Retina (tissue), 1 donor: ENCODE data around the gene ACTMAP.
"Not testable (repeated sequence)": the region's sequence is repeated elsewhere in the genome, so short reads cannot be mapped to it uniquely, and the experiment has no call there.

Experiments
- DNase-seq: peaks from one replicate; pipeline ENCODE4 v3.0.0-alpha.2; 2016

Gene ACTMAP

GRCh38 chr19:40775632-40776022, 25.4 kb upstream of the ACTMAP start:
- DNase-seq: no peak

GRCh38 chr19:40774916-40775631, 24.8 kb upstream of the ACTMAP start, which contains the start of gene MIA:
Gene MIA, plus strand, starts transcription at chr19:40775521. Its CDS starts 22 bp downstream, at chr19:40775543.
- DNase-seq: no peak

GRCh38 chr19:40771101-40771862, 21.0 kb upstream of the ACTMAP start:
- DNase-seq: not testable (repeated sequence)

- no peak for DNase-seq
These were observed 18.6 kb upstream of the ACTMAP start for GRCh38 chr19:40768869-40769268.

- not testable (repeated sequence) for DNase-seq
These were observed 16.1 kb upstream of the ACTMAP start for GRCh38 chr19:40766385-40766784.

- DNase-seq: no peak
These were observed 13.7 kb upstream of the ACTMAP start for GRCh38 chr19:40763963-40764362.

- DNase-seq: no peak
These were observed 13.2 kb upstream of the ACTMAP start for GRCh38 chr19:40763526-40763925.

GRCh38 chr19:40762754-40763470, 12.6 kb upstream of the ACTMAP start:
- DNase-seq: no peak

- DNase-seq: no peak
These were observed 9.1 kb upstream of the ACTMAP start for GRCh38 chr19:40759352-40759751.

GRCh38 chr19:40758491-40758890, 8.2 kb upstream of the ACTMAP start:
- DNase-seq: no peak

- DNase-seq: no peak
These were observed 6.3 kb upstream of the ACTMAP start for GRCh38 chr19:40756502-40757110.

GRCh38 chr19:40755791-40756190, 5.5 kb upstream of the ACTMAP start:
- no peak for DNase-seq

- DNase-seq: no peak
These were observed 5.0 kb upstream of the ACTMAP start for GRCh38 chr19:40755248-40755624.

GRCh38 chr19:40754611-40755247, 4.5 kb upstream of the ACTMAP start:
- DNase-seq: no peak

- no peak for DNase-seq
These were observed 2.0 kb upstream of the ACTMAP start for GRCh38 chr19:40752257-40752781.

GRCh38 chr19:40750874-40751537, 729 bp upstream of the ACTMAP start, which contains the start of gene SNRPA:
Gene SNRPA, plus strand, starts transcription at chr19:40751203. Its CDS starts 206 bp downstream, at chr19:40751409.
- DNase-seq: no peak

- no peak for DNase-seq
These were observed 2.7 kb downstream of the ACTMAP start for GRCh38 chr19:40747536-40747935.

- DNase-seq: no peak
These were observed 4.9 kb downstream of the ACTMAP start for GRCh38 chr19:40745402-40745780.

GRCh38 chr19:40744554-40745401, 5.5 kb downstream of the ACTMAP start:
- DNase-seq: no peak

- no peak for DNase-seq
These were observed 6.4 kb downstream of the ACTMAP start for GRCh38 chr19:40743926-40744325.

GRCh38 chr19:40742886-40743285, 7.4 kb downstream of the ACTMAP start:
- DNase-seq: no peak
